C4-2B (cell line): ENCODE measurements around the gene UBE3A.

Source experiments
- H3K27ac ChIP-seq: fragments of 450-650 bp; 2 replicates; pipeline ENCODE4 v1.5.1; 2017
- CTCF ChIP-seq: fragments of 450-650 bp; conservative IDR thresholded peaks from 2 replicates; pipeline ENCODE4 v1.5.1; 2017; ENCODE audit warnings: mild to moderate bottlenecking
- ZFX ChIP-seq: fragments of 450-650 bp; IDR thresholded peaks from 2 replicates; pipeline ENCODE4 v1.6.1; 2017

UBE3A gene

DNA sequence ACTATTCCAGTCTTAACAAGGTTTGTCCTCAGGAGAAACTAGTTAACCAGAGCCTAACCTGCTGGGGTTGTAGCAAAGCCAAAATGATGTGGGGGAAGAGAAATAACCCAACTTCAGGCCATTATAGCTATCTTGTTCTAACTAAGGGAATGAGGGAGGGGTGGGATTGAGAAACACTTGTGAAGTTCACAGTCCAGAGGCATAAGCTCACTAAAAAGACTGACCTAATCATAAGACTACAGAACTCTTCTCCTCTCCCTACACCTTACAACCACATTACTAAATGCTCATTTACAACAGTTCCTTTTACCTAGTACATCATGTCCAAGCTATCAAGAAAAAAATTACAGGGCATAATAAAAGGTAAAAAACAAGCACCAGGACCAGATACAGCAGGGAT lies 52.8 kb downstream of the UBE3A start:
- no peak for TF ChIP-seq ZFX
- no peak for TF ChIP-seq CTCF
- H3K27ac ChIP-seq = no peak overlapping the region

DNA sequence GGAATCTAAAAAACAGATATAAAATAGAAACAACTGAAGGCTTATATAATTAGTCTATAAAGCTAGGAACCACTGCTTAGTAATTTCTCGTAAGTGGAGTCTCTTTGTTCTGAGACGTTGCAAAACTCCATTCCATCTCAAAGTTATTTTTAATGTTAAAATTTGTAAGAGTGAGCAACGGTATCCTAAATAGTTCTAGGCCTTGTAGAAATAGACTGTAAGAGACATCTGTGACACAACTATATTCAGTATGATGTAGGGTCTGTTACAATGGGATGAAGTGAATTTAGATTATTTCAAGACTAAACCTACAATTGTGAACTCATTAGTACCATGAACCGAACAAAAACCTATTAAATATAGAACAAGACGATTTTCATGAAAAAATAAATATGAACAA lies 57.2 kb downstream of the UBE3A start:
- H3K27ac ChIP-seq = no peak overlapping the region
- TF ChIP-seq CTCF (no peak), ZFX (no peak)

DNA sequence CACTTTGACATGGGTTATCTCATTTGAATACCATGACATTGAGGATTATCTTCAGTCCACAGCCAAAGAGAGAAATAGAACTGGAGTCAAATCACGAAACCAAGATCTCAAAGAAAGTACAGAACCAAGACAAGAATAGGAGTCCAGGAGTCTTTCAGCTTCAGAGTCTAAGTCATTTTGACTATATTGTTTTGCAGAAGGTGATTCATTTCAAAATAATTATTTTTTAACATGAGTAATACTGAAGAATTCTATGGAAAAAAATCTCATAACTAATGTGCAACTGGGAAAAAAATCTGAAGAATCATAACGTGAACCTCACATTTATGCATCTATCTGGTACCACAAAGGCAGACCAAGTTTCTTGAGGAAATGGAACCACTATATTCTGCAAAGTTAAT lies 60.3 kb downstream of the UBE3A start:
- no peak for TF ChIP-seq CTCF
- TF ChIP-seq ZFX = no peak

GRCh38 chr15:25375557-25375956 lies 63.3 kb downstream of the UBE3A start:
- H3K27ac ChIP-seq = no peak overlapping the region
- TF ChIP-seq ZFX (no peak), CTCF (no peak)

More for the DNA sequence above, 60.3 kb downstream of the UBE3A start:
- no peak overlapping the region for H3K27ac ChIP-seq

- no peak overlapping the region for H3K27ac ChIP-seq
- TF ChIP-seq CTCF (no peak), ZFX (no peak)
Measured at GRCh38 chr15:25374143-25374542, 64.7 kb downstream of the UBE3A start.

GRCh38 chr15:25372298-25372697 lies 66.5 kb downstream of the UBE3A start:
- TF ChIP-seq CTCF = no peak
- TF ChIP-seq ZFX = no peak
- no peak overlapping the region for H3K27ac ChIP-seq

GRCh38 chr15:25368850-25369249 lies 70.0 kb downstream of the UBE3A start:
- TF ChIP-seq ZFX = no peak
- TF ChIP-seq CTCF = no peak
- H3K27ac ChIP-seq = no peak overlapping the region
